SKM-1 (cell line): ENCODE data around the gene SART1.

ENCODE experiments used
- DNase-seq: peaks from one replicate; lab custom pipeline; 2025; ENCODE audit not compliant: unreplicated experiment; lab: John Stamatoyannopoulos, UW

SART1 gene

GRCh38 chr11:65961267-65962140 is at the start of gene SART1:
TSS of gene SART1 (plus strand) at chr11:65961734. CDS start at chr11:65961781, 47 bp downstream.
- DNase-seq: peak; percentile 92

- no peak for DNase-seq
These were observed 48.7 kb upstream of the SART1 start for GRCh38 chr11:65912845-65913244.

GRCh38 chr11:65915101-65915820 is 46.3 kb upstream of the SART1 start:
- no peak for DNase-seq

- DNase-seq: no peak
These were observed 45.7 kb upstream of the SART1 start for GRCh38 chr11:65915821-65916251.

GRCh38 chr11:65916391-65916790 is 45.1 kb upstream of the SART1 start:
- no peak for DNase-seq

- no peak for DNase-seq
These were observed 44.5 kb upstream of the SART1 start for GRCh38 chr11:65917077-65917433.

GRCh38 chr11:65917434-65918210 is 43.9 kb upstream of the SART1 start:
- DNase-seq: no peak

- DNase-seq: no peak
These were observed 43.1 kb upstream of the SART1 start, which contains the start of gene C11orf68 for GRCh38 chr11:65918211-65919140. TSS of gene C11orf68 (minus strand) at chr11:65919062. CDS start at chr11:65919031, 31 bp downstream.

- DNase-seq: peak; percentile 94
These were observed 42.4 kb upstream of the SART1 start, which contains the start of gene DRAP1 for GRCh38 chr11:65919141-65919572. TSS of gene DRAP1 (plus strand) at chr11:65919426. CDS start at chr11:65919502, 76 bp downstream.

GRCh38 chr11:65919573-65920371 is 41.8 kb upstream of the SART1 start:
- no peak for DNase-seq

GRCh38 chr11:65920372-65920802 is 41.1 kb upstream of the SART1 start:
- no peak for DNase-seq

- DNase-seq: no peak
These were observed 40.4 kb upstream of the SART1 start for GRCh38 chr11:65921033-65921555.

GRCh38 chr11:65921876-65922275 is 39.7 kb upstream of the SART1 start:
- DNase-seq: no peak

- DNase-seq: no peak
These were observed 39.0 kb upstream of the SART1 start for GRCh38 chr11:65922565-65922964.

GRCh38 chr11:65925397-65925796 is 36.1 kb upstream of the SART1 start:
- DNase-seq: no peak

- no peak for DNase-seq
These were observed 33.6 kb upstream of the SART1 start for GRCh38 chr11:65927904-65928397.

GRCh38 chr11:65928667-65929066 is 32.9 kb upstream of the SART1 start:
- DNase-seq: no peak

- no peak for DNase-seq
These were observed 29.6 kb upstream of the SART1 start for GRCh38 chr11:65931773-65932557.
